Measurements from ENCODE around the gene SUMF1.

The SUMF1 gene

DNA sequence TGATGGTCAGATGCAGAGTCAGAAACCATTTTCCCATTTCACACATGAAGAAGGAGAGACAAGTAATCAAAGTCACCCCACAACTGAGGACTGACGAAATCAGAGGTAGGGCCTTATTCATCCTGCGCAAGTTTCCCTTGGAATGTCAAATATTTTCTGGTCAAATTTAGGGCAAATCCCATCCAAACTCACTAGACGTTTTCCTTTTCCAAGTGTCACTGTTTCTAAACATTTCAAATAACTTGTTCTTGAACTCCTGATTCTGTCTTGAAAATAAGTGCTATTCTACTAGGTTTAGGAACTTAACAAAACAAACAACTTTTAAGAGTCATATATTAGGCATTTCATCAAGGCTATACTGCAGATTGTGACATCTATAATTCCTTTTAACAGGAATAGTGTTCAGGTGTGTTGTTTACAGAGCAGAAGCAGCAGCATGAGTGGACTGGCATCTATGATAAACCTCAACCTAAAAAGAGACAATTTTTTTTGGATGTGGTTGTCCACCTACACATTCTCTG is 40.7 kb downstream of the SUMF1 start:
- DNase-seq (ENCODE audit: low read depth, low spot score), result no peak
- ChIA-PET POLR2A (no interaction called here), CTCF (interaction anchor here (0.9 kb wide), 1 partner anchor 207 kb away, joined by 3 read pairs; no protein-coding TSS in a partner anchor)
- H3K4me3 ChIP-seq (ENCODE audit: low read depth, low read length), result no peak overlapping the region
- TF ChIP-seq, protein P1, sequence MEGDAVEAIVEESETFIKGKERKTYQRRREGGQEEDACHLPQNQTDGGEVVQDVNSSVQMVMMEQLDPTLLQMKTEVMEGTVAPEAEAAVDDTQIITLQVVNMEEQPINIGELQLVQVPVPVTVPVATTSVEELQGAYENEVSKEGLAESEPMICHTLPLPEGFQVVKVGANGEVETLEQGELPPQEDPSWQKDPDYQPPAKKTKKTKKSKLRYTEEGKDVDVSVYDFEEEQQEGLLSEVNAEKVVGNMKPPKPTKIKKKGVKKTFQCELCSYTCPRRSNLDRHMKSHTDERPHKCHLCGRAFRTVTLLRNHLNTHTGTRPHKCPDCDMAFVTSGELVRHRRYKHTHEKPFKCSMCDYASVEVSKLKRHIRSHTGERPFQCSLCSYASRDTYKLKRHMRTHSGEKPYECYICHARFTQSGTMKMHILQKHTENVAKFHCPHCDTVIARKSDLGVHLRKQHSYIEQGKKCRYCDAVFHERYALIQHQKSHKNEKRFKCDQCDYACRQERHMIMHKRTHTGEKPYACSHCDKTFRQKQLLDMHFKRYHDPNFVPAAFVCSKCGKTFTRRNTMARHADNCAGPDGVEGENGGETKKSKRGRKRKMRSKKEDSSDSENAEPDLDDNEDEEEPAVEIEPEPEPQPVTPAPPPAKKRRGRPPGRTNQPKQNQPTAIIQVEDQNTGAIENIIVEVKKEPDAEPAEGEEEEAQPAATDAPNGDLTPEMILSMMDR (IDR thresholded peaks at IDR 0.05; ENCODE audit: insufficient read depth, low read length, missing control alignments), result no peak

DNA sequence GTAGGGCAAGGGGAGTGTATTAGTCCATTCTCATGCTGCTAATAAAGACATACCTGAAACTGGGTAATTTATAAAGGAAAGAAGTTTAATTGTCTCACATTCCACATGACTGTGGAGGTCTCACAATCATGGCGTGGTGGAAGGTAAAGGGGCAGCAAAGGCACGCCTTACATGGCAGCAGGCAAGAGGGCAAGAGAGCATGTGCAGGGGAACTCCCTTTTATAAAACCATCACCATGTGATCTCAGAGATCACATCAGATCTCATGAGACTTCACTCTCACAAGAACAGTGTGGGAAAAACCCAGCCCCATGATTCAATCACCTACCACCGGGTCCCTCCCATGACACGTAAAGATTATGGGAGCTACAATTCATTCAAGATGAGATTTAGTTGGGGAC is 41.4 kb downstream of the SUMF1 start:
- TF ChIP-seq, protein P1 (IDR thresholded peaks at IDR 0.05; ENCODE audit: insufficient read depth, low read length, missing control alignments), result no peak
- ChIA-PET POLR2A (no interaction called here), CTCF (no interaction called here)
- H3K4me3 ChIP-seq (ENCODE audit: low read depth, low read length), result no peak overlapping the region
- no peak for DNase-seq (ENCODE audit: low read depth, low spot score)

DNA sequence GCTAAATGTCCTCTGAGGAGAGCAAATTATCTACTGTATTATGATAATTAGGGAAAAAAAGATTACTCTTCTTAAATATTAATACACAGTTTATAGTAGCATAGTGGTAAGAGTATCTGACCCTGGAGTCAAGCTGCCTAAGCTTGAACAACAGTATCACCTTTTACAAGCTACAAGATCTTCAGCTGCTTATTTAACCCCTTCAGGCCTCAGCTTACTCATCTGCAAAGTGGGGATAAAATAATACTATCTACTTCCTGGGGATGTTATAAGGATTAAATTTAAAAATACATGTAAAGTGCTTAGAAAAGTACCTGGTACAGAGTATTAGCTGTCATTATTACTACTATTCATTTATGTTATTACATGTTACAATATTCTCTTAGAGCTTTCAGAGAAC is 42.0 kb downstream of the SUMF1 start:
- CTCF ChIA-PET, result no interaction called here
- POLR2A ChIA-PET, result no interaction called here
- TF ChIP-seq, protein P1 (IDR thresholded peaks at IDR 0.05; ENCODE audit: insufficient read depth, low read length, missing control alignments), result no peak
- H3K4me3 ChIP-seq (ENCODE audit: low read depth, low read length), result no peak overlapping the region
- DNase-seq (ENCODE audit: low read depth, low spot score), result no peak

- ChIA-PET CTCF (no interaction called here), POLR2A (no interaction called here)
- H3K4me3 ChIP-seq (ENCODE audit: low read depth, low read length), result no peak overlapping the region
- DNase-seq (ENCODE audit: low read depth, low spot score), result no peak
- TF ChIP-seq, protein P1 (IDR thresholded peaks at IDR 0.05; ENCODE audit: insufficient read depth, low read length, missing control alignments), result no peak
These were observed 45.9 kb downstream of the SUMF1 start for GRCh38 chr3:4421121-4421520.

DNA sequence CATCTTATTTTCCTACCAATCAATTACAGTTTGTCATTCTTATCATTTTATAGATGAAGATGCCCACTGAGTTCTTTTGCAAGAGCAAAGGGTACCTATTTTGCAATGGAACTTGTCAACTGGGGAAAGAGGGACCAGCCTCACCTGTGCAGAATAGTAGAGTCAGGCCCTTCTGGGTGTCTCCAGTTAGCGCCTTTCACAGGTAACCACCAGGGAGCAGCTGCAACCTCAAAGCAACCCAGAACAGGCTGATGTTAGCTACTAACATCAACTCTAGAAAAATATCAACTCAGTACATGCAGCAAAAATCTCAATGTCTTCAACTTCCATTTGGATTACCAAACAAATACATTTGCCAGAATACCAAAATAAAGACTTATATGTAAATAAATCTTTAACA is 47.1 kb downstream of the SUMF1 start:
- TF ChIP-seq, protein P1 (IDR thresholded peaks at IDR 0.05; ENCODE audit: insufficient read depth, low read length, missing control alignments), result no peak
- H3K4me3 ChIP-seq (ENCODE audit: low read depth, low read length), result no peak overlapping the region
- DNase-seq (ENCODE audit: low read depth, low spot score), result no peak
- CTCF ChIA-PET, result no interaction called here
- POLR2A ChIA-PET, result no interaction called here

- ChIA-PET CTCF (no interaction called here), POLR2A (no interaction called here)
- H3K4me3 ChIP-seq (ENCODE audit: low read depth, low read length), result no peak overlapping the region
- TF ChIP-seq, protein P1 (IDR thresholded peaks at IDR 0.05; ENCODE audit: insufficient read depth, low read length, missing control alignments), result no peak
- no peak for DNase-seq (ENCODE audit: low read depth, low spot score)
These were observed 47.7 kb downstream of the SUMF1 start for GRCh38 chr3:4419386-4419785.
